Stimulated activated CD8-positive, alpha-beta memory T cell treated with anti-CD3 and anti-CD28 coated beads, Interleukin-4, amount 100 ng/mL, for 48 hours (primary cell): ENCODE measurements around the gene TMED6.

ENCODE experiments used
- DNase-seq: peaks from one replicate; pipeline ENCODE4 v3.0.0-alpha.2; 2020

Gene TMED6

DNA sequence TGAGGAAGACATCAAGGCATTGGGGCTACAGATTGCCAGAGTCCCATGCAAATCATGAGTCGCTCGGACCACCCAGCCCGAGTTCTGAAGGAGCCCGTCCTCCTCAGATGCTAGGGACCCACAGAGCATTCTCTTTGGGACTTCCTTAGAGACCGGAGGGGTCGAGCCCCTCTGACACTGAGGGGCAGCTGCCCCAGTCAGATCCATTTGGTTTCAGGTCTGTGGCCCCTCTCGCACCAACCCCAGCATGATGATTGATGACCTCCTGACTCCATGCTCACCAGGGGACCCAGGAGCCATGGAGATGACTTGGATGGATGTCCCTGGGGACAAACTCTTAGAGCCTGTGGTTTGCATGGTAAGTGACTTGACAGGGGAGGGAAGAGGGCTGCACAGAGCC, 29.2 kb downstream of the TMED6 start:
- DNase-seq = peak; percentile 11

DNA sequence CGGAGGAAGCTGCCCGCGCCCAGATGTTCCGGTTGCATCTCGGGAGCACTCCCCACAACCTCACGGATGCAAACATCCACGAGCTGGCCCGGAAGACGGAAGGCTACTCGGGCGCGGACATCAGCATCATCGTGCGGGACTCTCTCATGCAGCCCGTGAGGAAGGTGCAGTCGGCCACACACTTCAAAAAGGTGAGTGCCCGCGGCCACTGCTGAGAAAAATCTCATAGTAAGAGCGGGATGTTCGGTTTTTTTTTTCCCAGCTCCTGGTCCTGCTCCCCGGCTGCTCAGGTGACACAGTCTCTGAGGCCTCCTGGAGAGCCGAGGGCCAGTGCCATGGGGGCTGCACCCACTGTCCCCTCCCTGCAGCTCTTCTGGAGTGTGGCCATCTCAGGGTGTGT, 30.5 kb downstream of the TMED6 start:
- peak; percentile 20 for DNase-seq

DNA sequence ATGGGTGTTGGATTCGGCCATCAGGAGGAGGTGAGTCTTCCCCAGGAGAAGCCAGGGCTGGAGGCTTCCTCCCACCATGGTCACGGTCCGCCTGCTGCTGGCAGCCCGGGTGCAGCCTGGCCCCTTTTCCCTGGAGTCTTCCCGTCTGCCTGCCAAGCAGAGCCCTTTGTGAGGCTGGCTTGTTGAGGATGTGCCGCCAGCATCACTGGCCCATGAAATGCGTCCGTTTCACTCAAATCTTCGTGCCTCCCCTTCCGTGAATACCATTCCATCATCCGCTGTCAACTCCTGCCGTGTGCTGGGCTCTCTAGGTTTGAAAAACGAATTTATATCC, 30.9 kb downstream of the TMED6 start:
- no peak for DNase-seq

DNA sequence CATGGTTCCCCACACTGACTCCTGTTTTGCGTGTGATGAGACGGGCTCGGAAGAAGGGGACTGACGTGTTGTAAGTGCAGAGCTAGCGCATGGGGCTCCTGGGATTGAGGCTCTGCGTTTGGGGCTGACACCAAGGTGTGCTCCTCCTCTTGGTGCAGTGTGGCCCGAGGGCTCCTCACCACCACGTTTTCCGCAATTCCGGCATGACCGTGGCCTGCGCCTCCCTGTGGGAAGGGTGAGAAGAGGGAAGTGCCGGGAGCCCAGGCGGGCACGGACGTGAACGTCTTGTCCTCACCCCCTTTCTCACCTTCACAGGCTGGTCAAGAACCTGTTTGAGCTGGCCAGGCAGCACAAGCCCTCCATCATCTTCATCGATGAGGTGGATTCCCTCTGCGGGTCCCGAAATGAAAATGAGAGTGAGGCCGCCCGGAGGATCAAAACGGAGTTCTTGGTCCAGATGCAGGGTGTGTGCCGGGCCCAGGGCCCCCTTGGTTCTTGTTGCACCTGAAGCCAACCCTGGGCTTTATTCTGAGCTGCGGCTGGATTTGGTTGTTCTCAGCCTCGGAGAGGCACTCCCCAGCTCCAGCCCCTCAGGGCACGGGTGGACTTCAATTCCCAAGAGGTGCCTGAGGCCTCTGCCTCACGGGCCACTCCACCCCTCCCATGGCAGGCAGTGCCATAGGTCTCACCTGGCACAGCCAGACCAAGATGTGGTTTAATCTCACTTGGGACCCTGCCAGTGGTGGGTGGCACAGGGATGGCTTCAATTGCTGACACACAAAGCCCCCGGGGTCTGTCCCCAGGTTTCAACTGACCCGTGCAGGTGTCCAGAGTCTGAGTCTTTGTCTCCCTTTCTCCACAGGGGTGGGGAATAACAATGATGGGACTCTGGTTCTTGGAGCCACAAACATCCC, 31.5 kb downstream of the TMED6 start:
- DNase-seq = peak; percentile 16

DNA sequence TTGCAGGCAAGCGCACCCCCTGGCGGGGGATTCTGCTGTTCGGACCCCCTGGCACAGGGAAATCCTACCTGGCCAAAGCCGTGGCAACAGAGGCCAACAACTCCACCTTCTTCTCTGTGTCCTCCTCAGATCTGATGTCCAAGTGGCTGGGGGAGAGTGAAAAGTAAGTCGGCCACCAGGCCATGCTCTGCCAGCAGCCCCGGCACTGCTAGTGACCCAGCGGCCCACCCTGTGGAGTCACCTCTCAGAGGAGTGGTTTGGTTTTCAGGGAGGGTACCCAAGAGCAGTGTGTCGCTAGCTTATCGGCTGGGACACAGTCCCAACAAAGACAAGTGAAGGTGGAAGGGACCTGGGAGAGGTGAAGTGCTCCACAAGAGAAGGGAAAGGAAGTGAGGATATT, 32.2 kb downstream of the TMED6 start:
- DNase-seq = no peak

DNA sequence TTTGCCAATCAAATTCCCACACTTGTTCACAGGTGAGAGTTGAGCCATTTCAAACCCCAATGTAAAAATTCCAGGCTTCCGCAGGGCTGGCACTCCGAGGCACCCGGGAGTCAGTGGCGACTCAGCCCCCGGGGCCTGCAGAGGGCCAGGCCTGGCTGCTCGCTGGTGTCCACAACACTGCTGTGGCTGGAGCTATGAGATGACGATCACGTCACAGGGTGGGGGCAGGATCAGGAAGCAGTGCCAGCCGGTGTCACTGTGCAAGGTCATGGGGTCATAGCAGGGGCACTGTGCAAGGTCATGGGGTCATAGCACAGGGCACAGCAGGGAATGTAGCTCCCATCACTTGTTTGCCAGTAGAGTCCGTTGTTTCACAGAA, 32.7 kb downstream of the TMED6 start:
- DNase-seq = no peak

DNA sequence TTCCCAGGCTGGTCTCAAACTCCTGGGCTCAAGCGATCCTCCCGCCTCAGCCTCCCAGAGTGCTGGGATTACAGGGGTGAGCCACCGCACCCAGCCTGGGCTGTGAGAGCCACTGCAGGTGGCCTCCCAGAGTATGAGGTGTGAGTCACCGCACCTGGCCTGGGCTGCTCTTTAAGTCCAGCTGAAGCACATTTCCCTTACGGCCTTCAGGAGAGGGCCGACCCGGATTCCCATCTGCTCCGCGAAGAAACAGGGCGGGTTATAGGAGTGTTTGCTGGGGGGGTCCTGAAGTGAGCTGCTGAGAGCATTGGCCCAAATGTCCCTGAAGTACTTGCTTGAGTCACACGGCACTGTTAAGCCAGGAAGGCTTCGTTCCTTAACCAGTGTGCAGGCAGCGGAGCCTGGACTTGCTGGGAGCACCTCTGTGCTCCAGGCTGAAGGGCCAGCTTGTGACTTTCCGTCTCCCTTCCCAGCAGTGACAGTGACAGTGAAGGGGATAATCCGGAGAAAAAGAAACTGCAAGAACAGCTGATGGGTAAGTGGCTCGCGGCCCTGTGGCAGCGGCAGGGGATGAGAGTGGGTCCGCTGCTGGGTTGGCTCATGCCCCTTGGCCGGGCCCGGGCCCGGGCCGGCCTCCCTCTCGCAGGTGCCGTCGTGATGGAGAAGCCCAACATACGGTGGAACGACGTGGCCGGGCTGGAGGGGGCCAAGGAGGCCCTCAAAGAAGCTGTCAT, 33.2 kb downstream of the TMED6 start:
- DNase-seq = no peak

DNA sequence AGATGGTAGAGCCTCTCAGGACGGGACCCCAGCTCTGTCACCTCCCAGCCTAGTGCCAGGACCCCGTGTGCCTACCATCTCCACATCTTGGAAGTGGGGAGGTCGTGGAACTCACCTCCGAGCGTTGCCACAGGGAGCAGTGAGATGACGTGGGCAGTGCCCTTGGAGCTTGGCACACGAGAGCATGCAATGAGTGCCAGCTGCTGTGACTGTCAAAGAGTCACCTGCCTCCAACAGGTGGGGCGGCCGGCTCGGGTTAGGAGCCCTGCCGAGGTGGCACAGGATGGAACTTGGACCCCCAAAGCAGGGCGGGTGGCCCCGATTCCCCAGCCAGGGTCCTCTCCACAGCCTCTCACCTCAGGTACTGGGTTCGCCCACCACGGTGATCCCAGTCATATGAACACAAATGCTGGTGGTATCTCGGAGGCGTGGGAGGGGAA, 35.0 kb downstream of the TMED6 start:
- no peak for DNase-seq

DNA sequence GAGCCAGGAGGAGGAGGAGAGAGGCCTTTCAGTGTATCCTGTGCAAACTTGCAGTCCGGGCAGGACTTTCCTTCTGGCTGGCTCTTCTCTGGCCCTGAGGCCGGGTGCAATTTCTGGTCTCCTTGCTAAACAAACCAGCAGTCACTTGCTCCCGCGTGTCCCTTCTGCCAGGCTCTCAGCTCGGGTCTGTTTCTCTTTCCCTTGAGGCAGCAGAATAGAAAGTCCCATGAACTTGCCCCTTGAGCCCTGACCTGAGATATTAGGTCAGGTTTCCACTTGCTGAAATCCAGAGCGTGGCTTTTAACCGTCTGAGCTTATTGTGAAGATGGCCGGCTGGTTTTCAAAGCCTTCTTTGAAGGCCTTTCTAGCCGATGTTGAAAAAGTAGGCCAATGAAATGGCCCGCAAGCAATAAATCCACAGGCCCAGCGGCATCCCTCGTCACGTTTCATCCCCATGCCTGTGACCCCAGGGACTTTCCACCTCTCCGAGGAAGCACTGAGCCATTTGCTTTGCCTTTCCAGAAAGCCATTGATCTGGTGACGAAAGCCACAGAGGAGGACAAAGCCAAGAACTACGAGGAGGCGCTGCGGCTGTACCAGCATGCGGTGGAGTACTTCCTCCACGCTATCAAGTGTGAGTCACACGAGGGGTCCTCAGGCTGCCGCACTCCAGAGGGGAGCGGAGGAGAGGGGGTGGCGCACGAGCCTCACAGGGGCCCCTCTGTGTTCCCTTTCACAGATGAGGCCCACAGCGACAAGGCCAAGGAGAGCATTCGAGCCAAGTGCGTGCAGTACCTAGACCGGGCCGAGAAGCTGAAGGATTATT, 35.9 kb downstream of the TMED6 start:
- no peak for DNase-seq

DNA sequence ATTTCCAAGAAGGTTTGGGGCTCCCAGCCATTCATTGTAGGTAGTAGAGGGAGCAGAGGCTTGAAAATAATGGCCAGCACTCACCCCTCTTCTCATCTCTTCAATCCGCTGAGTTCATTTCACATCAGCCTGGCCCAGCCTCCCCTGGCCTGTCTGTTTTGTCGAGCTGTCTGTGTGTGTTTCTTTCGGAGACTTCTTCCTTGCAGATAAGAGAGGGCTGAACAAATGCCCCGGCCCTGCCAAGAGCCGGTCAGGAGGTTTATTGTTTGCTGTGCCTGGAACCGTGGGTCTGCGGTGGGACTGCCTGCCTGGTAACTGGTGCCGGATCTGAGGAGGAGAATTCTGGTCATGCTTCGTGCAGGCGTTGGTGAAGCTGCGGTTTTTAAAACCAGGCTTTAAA, 37.1 kb downstream of the TMED6 start:
- no peak for DNase-seq

DNA sequence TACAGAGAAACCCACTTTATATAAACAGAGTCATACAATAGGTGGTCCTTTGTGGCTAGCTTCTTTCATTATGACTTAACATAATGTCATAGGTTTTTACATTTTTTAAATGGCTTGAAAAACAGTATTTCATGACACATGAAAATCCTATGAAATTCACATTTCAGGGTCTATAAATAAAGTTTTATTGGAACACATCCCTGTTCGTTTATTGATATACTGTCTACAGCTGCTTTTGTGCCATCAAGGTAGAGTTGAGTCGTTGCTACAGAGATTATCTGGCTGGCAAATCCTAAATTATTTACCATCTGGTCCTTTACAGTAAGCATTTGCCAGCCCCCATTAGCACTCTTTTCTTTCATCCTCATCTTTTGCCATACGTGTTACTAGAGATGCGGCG, 38.1 kb downstream of the TMED6 start:
- no peak for DNase-seq

DNA sequence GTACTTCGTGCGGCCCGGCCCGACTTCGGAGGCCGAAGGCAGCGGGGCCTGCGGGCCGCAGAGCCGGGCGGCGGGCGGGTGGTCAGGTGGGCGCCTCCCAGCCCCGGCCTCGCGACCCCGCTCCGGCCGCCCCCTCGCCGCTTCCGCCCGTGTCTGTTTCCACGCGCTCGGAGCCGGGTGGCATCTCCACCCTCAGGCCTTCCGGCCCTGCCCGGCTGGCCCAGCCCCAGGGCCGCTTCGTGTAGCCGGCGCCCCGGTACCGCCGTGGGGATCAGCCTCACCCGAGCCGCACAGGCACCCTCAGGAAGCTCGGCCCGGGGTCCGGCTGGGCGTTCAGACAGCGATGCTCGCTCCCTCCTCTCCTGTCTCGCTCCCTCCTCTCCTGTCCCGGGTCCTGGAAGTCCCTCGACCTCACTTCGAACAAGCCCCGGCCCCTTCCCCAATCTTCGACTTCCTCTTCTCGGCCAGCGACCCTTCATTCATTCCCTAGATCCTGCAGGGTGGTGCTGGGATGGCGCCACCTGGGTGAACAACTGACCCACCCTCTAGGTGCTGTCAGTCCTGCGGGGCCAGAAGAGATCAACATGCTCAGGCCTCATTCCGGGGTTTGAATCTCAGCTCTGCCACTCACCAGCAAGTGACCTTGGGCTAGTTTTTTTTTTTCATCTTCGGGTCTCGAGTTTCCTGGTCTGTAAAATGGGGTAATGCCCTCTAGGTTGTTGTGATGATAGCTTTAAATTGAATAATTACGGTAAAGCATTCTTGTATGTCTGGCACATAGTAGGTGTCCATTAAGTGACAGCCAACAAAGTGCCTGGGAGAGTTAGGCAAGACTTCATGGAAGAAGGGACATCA, 39.8 kb downstream of the TMED6 start:
- peak; percentile 62 for DNase-seq

DNA sequence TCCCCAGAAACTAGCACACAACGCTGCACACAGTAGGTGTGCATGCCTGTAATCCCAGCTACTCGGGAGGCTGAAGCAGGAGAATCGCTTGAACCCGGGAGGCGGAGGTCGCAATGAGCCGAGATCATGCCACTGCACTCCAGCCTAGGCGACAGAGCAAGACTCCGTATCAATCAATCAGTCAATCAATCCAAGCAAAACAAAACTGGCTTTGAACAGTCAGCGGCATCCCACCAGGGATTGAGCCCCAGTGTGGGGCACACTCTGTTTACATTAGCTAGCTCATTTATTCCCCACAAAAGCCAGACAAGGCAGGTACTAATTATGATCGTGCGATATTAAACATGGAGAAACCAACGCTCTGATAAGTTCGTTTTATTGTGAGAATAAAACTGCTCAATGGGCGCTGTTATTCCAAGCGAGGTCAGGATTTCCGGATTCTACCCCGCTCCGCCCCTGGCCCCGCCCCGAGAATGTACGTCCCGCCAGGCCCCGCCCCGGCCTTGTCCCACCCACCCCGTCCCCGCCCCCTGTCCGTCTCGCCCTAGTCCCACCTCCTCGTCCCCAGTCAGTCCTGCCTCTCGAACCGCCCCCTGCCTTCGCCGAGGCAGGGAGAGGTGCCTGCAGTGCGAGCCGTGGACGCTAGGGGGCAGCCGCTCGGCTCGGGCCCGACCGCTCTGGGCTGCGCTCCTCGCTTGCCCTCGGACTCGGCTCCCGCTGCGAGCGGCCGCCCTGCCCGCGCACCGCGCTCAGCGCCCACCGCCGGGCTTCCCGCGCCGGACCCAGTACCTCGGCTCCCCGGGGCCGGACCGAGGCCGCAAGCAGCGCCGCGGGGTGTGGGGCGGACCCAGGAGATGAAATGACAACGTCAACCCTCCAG, 40.7 kb downstream of the TMED6 start, which contains the start of gene VPS4A:
Gene VPS4A (plus strand): TSS at position 698 of the 880 bp plus-strand sequence. CDS start 162 bp downstream, at position 860.
- peak; percentile 99 for DNase-seq

DNA sequence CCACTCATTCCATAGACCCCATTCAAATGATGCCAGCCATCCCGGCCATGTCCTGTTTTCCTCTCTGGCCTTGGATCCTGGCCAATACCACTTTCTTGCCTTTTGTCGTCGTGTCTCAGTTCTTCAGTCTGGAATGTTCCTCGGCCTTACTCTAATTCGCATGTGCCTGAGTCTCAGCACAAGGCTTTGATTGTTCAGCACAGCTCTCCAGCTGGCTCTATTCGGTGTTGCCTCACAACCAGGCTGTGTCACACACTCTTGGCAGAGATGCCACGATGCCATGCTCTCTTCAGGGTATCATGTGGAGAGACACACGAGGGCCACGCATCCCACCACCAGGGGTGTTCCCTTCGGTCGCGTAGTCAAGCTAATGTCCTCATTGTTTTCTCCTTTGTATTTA, 42.3 kb downstream of the TMED6 start:
- no peak for DNase-seq

DNA sequence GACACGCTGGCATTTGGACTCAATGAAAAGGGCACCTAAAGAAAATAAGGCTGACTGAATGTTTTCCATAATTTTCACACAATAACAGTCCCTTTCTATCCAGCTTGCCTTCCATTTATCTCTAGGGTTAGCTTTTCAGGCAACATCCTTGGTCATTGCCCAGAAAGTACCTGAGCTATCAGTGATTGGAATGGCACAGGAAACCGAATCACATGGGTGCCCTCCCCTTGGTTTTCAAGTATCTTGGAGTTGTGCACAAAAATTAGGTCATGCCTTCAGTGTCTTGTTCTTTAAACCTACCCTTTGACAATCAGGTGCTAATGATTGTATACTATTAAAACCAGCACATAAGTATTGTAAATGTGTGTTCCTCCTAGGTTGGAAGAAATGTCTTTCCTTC, 43.7 kb downstream of the TMED6 start:
- no peak for DNase-seq

DNA sequence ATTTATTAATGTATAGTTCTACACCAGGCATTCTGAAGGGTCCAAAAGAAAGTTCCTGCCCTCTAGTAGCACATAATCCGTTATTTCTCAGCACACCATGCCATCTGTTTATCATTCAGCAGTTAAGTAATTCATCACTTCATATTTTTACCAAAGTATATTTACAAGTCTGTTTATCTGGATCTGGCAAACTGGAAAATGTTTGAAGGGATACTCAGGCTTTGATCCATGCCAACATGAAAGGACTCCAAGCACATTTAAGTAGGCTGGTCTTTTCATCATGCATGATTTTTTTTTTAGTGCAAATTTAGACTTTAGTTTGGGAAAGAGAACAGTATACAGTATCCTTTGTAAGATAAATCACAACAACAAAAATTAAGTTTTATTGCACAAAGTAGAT, 44.5 kb downstream of the TMED6 start:
- DNase-seq = no peak

DNA sequence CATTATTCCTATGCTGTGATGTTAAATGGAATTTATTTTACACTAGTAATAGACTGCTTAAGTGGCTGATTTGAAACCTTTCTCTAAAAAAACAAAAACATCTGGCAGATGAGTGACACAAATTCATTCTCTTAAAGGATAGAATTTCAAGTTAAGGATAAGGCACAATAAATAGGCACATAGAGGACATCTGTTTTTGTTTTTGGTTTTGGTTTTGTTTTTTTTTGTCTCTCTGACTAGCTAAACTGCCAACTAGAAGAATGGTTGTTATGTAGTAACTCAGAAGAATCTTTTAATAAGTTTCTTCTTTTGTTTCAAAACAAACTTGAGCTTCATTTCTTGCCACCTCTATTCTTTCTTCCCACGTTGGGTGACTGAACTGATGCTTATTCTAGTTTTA, 45.6 kb downstream of the TMED6 start:
- no peak for DNase-seq

DNA sequence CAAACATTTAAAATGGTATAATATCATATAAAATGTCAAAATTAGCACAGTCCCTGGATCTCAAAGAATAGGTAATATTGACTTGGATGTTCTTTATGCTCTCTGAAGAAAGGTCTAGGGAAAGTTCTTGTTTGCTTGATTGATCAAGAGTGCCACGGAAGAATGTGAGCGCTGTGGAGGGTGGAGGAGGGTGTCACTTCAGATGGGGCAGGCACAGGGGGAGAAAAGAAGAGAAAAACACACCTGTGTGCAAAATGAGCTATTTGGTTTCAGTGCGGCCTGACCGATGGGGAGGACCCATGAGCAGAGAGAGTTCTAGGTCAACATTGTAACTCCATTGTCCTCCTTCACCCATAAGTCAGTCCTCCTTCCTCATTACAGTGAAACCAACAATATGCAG, 49.3 kb downstream of the TMED6 start:
- no peak for DNase-seq

DNA sequence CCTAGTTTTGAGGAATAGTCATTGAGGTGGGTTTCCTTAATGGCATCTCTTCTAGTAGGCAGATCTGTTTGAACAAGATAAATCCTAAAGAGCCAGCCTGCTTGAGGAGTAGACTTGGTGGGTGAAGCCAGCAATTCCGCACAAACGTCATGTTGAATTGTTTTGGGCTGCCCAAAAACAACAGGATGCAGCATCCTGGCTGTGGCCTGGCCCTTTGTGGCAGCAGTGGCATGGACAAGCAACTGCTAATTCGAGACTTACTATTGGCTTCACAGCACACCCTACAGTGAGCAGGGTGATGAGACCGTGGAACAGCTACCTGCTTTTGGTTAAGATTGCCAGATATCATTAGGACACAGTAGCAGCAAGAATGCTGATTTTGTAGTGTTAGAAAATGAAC, 49.7 kb downstream of the TMED6 start:
- DNase-seq = no peak

DNA sequence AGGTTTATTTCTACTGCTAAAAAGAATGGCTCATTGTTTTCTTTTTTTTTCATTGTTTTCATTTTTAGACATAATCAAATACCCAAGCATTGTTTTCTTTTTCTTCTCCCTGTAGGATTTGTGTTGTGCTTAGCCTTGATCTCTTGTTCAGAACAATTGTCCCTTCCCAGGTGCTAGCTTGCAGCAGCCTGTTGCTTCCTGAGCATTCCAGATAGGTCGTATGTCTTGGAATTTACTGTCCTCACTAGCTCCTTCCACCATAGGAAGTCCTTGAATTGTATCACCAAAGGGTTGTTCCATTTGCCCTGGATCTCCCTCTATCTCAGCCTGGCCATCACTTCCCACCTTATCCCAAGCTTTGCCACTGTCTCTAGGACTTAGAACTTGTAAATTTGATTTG, 50.4 kb downstream of the TMED6 start:
- no peak for DNase-seq

DNA sequence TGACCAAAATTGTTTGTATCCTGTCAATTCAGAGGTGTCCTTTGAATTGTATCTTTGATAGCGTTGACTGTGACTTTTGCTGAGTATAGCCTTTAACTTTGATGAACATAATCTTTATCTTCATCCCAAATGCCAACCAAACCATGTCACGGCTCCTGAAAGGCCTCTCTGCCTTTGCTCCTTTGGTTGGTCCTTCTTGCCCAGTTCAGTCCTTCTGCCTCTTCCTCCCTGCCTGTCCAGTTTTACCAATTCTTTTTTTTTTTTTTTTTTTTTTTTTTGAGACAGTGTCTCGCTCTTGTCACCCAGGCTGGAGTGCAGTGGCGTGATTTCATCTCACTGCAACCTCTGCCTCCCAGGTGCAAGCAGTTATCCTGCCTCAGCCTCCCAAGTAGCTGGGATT, 53.3 kb downstream of the TMED6 start:
- no peak for DNase-seq
